ENCODE results near the gene ABI3BP. TPM values are rescaled to one million over a fixed set of nuclear protein-coding genes. Genes with fewer than 3 reads are reported as not detected.

Gene ABI3BP
- total and polyA plus RNA-seq, 4 donors = 21.9 to 87.5 (median 59.9) TPM

- Histone ChIP-seq H3K9me3 (ENCODE audit: control insufficient read depth in 4 of 4, insufficient read depth in 3 of 4, low read length in 3 of 4) (no peaks in the 10 kb centered on the region), H3K9ac (ENCODE audit: insufficient read depth in 1 of 2, low read length in 2 of 2) (no peak overlapping the region), H3K27ac (ENCODE audit: low read depth in 1 of 2, low read length in 1 of 2) (no peak overlapping the region), H3K27me3 (ENCODE audit: control insufficient read depth in 3 of 3, insufficient read depth in 3 of 3, low read length in 2 of 3) (no peaks in the 10 kb centered on the region), H3K4me1 (ENCODE audit: control insufficient read depth in 5 of 5, insufficient read depth in 5 of 5, low read length in 5 of 5) (peaks cover 0 to 23% (median 8%) of the 10 kb centered on the region in 5 donors), H3K4me3 (no peak overlapping the region), H3K36me3 (ENCODE audit: control insufficient read depth in 4 of 4, insufficient read depth in 4 of 4, low read length in 4 of 4) (peaks cover 0 to 7% (median under 1%) of the 10 kb centered on the region in 4 donors)
- DNase-seq (no peak), ATAC-seq (ENCODE audit: insufficient read depth, low FRiP score) (peak; percentile 22)
- TF ChIP-seq CTCF (IDR thresholded peaks at IDR 0.05; ENCODE audit: control extremely low read depth, extremely low read depth) = no peak
- 44 to 54% methylated on average over 3 of the region's 3 CpGs for WGBS, 2 donors
These were observed 234.1 kb downstream of the ABI3BP start for GRCh38 chr3:100759159-100759558.

GRCh38 chr3:100756441-100756840 is 236.8 kb downstream of the ABI3BP start:
- peaks cover 0 to 23% (median 10%) of the 10 kb centered on the region in 5 donors for H3K4me1 ChIP-seq (ENCODE audit: control insufficient read depth in 5 of 5, insufficient read depth in 5 of 5, low read length in 5 of 5)
- H3K9me3 ChIP-seq (ENCODE audit: control insufficient read depth in 4 of 4, insufficient read depth in 3 of 4, low read length in 3 of 4) = no peaks in the 10 kb centered on the region
- peak in 2 of 3 donors; percentile 36 to 49 for DNase-seq
- peaks cover 6 to 19% (median 9%) of the 10 kb centered on the region in 4 donors for H3K36me3 ChIP-seq (ENCODE audit: control insufficient read depth in 4 of 4, insufficient read depth in 4 of 4, low read length in 4 of 4)
- no peaks in the 10 kb centered on the region for H3K27me3 ChIP-seq (ENCODE audit: control insufficient read depth in 3 of 3, insufficient read depth in 3 of 3, low read length in 2 of 3)
- H3K27ac ChIP-seq (ENCODE audit: low read depth in 1 of 2, low read length in 1 of 2) = no peak overlapping the region
- ATAC-seq (ENCODE audit: insufficient read depth, low FRiP score) = no peak
- H3K9ac ChIP-seq (ENCODE audit: insufficient read depth in 1 of 2, low read length in 2 of 2) = no peak overlapping the region
- TF ChIP-seq CTCF (IDR thresholded peaks at IDR 0.05; ENCODE audit: control extremely low read depth, extremely low read depth) = no peak
- H3K4me3 ChIP-seq = no peak overlapping the region
- WGBS, 2 donors = 56 to 89% methylated on average over 2 of the region's 2 CpGs

GRCh38 chr3:100754563-100755334 is 238.5 kb downstream of the ABI3BP start:
- no peak overlapping the region for H3K27ac ChIP-seq (ENCODE audit: low read depth in 1 of 2, low read length in 1 of 2)

More at GRCh38 chr3:100754563-100755334, 238.5 kb downstream of the ABI3BP start:
- Histone ChIP-seq H3K4me1 (ENCODE audit: control insufficient read depth in 5 of 5, insufficient read depth in 5 of 5, low read length in 5 of 5) (peaks cover 0 to 14% (median 10%) of the 10 kb centered on the region in 5 donors), H3K4me3 (no peak overlapping the region), H3K9ac (ENCODE audit: insufficient read depth in 1 of 2, low read length in 2 of 2) (no peak overlapping the region), H3K9me3 (ENCODE audit: control insufficient read depth in 4 of 4, insufficient read depth in 3 of 4, low read length in 3 of 4) (no peaks in the 10 kb centered on the region), H3K27me3 (ENCODE audit: control insufficient read depth in 3 of 3, insufficient read depth in 3 of 3, low read length in 2 of 3) (no peaks in the 10 kb centered on the region), H3K36me3 (ENCODE audit: control insufficient read depth in 4 of 4, insufficient read depth in 4 of 4, low read length in 4 of 4) (peaks cover 11 to 25% (median 16%) of the 10 kb centered on the region in 4 donors)
- no peak for TF ChIP-seq CTCF (IDR thresholded peaks at IDR 0.05; ENCODE audit: control extremely low read depth, extremely low read depth)
- 74 to 91% methylated on average over 3 of the region's 3 CpGs for WGBS, 2 donors
- ATAC-seq (ENCODE audit: insufficient read depth, low FRiP score) = no peak
- DNase-seq = peak in 2 of 3 donors; percentile 29 to 36
